ENCODE data around the gene MEX3A. TPM values are rescaled to one million over a fixed set of nuclear protein-coding genes. Genes with fewer than 3 reads are reported as not detected.
"Not testable (repeated sequence)": the region's sequence is repeated elsewhere in the genome, so short reads cannot be mapped to it uniquely, and the experiment has no call there.

Gene MEX3A
- total RNA-seq, 4 donors from 2014 or later = under 0.01 to 1.2 (median 0.43) TPM

- Histone ChIP-seq H3K27ac (peak overlapping the region; percentile 92 to 98 (median 96)), H3K4me1 (peaks cover 22 to 86% (median 75%) of the 10 kb centered on the region in 4 donors), H3K9me3 (no peaks in the 10 kb centered on the region), H3K36me3 (peaks cover 0 to 29% (median 3%) of the 10 kb centered on the region in 3 donors), H3K4me3 (peak overlapping the region in 2 of 4 donors; percentile 4 to 19), H3K27me3 (no peaks in the 10 kb centered on the region)
- DNase-seq (ENCODE audit: low spot score in 2 of 2) = no peak
- 19 to 26% methylated on average over 2 of the region's 2 CpGs for WGBS, 2 donors
- TF ChIP-seq EP300 (IDR thresholded peaks at IDR 0.05) = no peak
- no peak for TF ChIP-seq POLR2A (IDR thresholded peaks at IDR 0.05)
- TF ChIP-seq CTCF (IDR thresholded peaks at IDR 0.05) = no peak
Observed at GRCh38 chr1:156128308-156128653, 46.0 kb upstream of the MEX3A start.

- Histone ChIP-seq H3K4me1 (peaks cover 24 to 99% (median 86%) of the 10 kb centered on the region in 4 donors), H3K4me3 (peak overlapping the region in 2 of 4 donors; percentile 16 to 23), H3K27me3 (no peaks in the 10 kb centered on the region), H3K36me3 (peaks cover 0 to 15% (median 0%) of the 10 kb centered on the region in 3 donors), H3K27ac (peak overlapping the region; percentile 94 to 98 (median 96)), H3K9me3 (no peaks in the 10 kb centered on the region)
- WGBS, 2 donors = 13 to 19% methylated on average over 8 to 12 of the region's 15 CpGs
- no peak for DNase-seq (ENCODE audit: low spot score in 2 of 2)
- TF ChIP-seq EP300 (IDR thresholded peaks at IDR 0.05) = peak in 1 of 2 donors; percentile 14
- no peak for TF ChIP-seq CTCF (IDR thresholded peaks at IDR 0.05)
- no peak for TF ChIP-seq POLR2A (IDR thresholded peaks at IDR 0.05)
Observed at GRCh38 chr1:156126630-156127534, 44.6 kb upstream of the MEX3A start.

- no peaks in the 10 kb centered on the region for H3K27me3 ChIP-seq
- H3K4me3 ChIP-seq = peak overlapping the region in 2 of 4 donors; percentile 18 to 23
- peak; percentile 78 to 81 for DNase-seq (ENCODE audit: low spot score in 2 of 2)
- 10 to 12% methylated on average over 11 of the region's 11 CpGs for WGBS, 2 donors
- H3K4me1 ChIP-seq = peaks cover 24 to 100% (median 93%) of the 10 kb centered on the region in 4 donors
- H3K27ac ChIP-seq = peak overlapping the region; percentile 94 to 98 (median 96)
- TF ChIP-seq EP300 (IDR thresholded peaks at IDR 0.05) = peak in 1 of 2 donors; percentile 88
- peak in 3 of 5 experiments; percentile 10 to 42 (median 31) for TF ChIP-seq CTCF (IDR thresholded peaks at IDR 0.05)
- no peak for TF ChIP-seq POLR2A (IDR thresholded peaks at IDR 0.05)
- peaks cover 0 to 8% (median 0%) of the 10 kb centered on the region in 3 donors for H3K36me3 ChIP-seq
- no peaks in the 10 kb centered on the region for H3K9me3 ChIP-seq
Observed at GRCh38 chr1:156126043-156126629, 43.9 kb upstream of the MEX3A start.

- peaks cover 24 to 100% (median 95%) of the 10 kb centered on the region in 4 donors for H3K4me1 ChIP-seq
- not testable (repeated sequence) for H3K36me3 ChIP-seq; DNase-seq (ENCODE audit: low spot score in 2 of 2); H3K9me3 ChIP-seq; H3K27me3 ChIP-seq
- peak overlapping the region; percentile 94 to 98 (median 96) for H3K27ac ChIP-seq
- 67 to 71% methylated on average over 10 of the region's 10 CpGs for WGBS, 2 donors
- peak overlapping the region in 1 of 4 donors; percentile 23 for H3K4me3 ChIP-seq
Observed at GRCh38 chr1:156125544-156125943, 43.3 kb upstream of the MEX3A start.

GRCh38 chr1:156124557-156125483, 42.6 kb upstream of the MEX3A start:
- peaks cover 22 to 100% (median 96%) of the 10 kb centered on the region in 4 donors for H3K4me1 ChIP-seq
- DNase-seq (ENCODE audit: low spot score in 2 of 2) = no peak
- H3K36me3 ChIP-seq = no peaks in the 10 kb centered on the region
- no peaks in the 10 kb centered on the region for H3K9me3 ChIP-seq
- H3K27ac ChIP-seq = peak overlapping the region; percentile 94 to 98 (median 96)
- H3K27me3 ChIP-seq = no peaks in the 10 kb centered on the region
- TF ChIP-seq CTCF (IDR thresholded peaks at IDR 0.05) (no peak), EP300 (IDR thresholded peaks at IDR 0.05) (peak in 1 of 2 donors; percentile 70), POLR2A (IDR thresholded peaks at IDR 0.05) (peak in 1 of 2 donors; percentile 35)
- no peak overlapping the region for H3K4me3 ChIP-seq
- 48 to 53% methylated on average over 15 to 16 of the region's 17 CpGs for WGBS, 2 donors

All from tibial nerve (tissue), 4 donors.